Testis (tissue), 2 donors: ENCODE results near the gene DDX11.
"Not testable (repeated sequence)": the region's sequence is repeated elsewhere in the genome, so short reads cannot be mapped to it uniquely, and the experiment has no call there.

Experiments used
- POLR2A ChIP-seq: fragments of 450-650 bp; IDR thresholded peaks from one replicate; pipeline ENCODE4 v1.6.1; 2017; ENCODE audit warnings: antibody characterized with exemption, mild to moderate bottlenecking, moderate library complexity
- TF ChIP-seq, protein P1 (sequence below), 3 experiments: fragments of 450-650 bp in 2 of 3; fragments of 200-600 bp in 1 of 3; sonication (generic) in 1 of 3; IDR thresholded peaks; one replicate each; pipeline ENCODE4 v1.5.1; 2016 to 2019; ENCODE audit warnings: antibody characterized with exemption in 3 of 3, mild to moderate bottlenecking in 2 of 3, moderate library complexity in 1 of 3

DNA sequence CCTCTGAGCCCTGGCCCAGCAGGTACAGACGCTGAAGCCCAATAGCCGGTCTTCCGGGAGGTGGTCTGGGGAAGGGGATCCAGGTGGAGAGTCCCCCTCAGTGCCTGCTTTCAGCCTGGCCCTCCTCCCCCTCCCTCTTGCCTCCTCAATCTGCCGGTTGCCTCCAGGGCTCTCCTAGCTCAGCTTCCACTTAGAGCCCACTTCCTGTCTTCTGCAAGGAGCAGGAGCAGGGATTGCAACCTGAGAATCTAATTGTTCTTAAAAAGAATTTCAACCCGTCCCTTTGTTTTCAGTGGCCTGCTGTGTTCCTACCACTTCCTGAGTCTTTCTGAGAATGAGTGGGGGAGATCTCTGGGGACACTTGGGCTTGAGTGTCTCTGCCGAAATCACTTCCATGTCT is 6.6 kb downstream of the DDX11 start:
- TF ChIP-seq, protein P1, sequence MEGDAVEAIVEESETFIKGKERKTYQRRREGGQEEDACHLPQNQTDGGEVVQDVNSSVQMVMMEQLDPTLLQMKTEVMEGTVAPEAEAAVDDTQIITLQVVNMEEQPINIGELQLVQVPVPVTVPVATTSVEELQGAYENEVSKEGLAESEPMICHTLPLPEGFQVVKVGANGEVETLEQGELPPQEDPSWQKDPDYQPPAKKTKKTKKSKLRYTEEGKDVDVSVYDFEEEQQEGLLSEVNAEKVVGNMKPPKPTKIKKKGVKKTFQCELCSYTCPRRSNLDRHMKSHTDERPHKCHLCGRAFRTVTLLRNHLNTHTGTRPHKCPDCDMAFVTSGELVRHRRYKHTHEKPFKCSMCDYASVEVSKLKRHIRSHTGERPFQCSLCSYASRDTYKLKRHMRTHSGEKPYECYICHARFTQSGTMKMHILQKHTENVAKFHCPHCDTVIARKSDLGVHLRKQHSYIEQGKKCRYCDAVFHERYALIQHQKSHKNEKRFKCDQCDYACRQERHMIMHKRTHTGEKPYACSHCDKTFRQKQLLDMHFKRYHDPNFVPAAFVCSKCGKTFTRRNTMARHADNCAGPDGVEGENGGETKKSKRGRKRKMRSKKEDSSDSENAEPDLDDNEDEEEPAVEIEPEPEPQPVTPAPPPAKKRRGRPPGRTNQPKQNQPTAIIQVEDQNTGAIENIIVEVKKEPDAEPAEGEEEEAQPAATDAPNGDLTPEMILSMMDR (IDR thresholded peaks at IDR 0.05): not testable (repeated sequence)
- TF ChIP-seq POLR2A: not testable (repeated sequence)
